PC-3 (cell line): ENCODE results near the gene KNDC1. TPM values are rescaled to one million over a fixed set of nuclear protein-coding genes. Genes with fewer than 3 reads are reported as not detected.

ENCODE experiments used
- ATAC-seq: fragments of 200-7000 bp; cut with Tn5 transposase; 2 replicates; pipeline ENCODE4 v1.9.1; 2020; ENCODE audit warnings: mild to moderate bottlenecking, moderate library complexity
- BruUV-seq: library from RNA; stranded (reverse); fragments of 400-500 nt; replicated peaks from 2 replicates; lab custom pipeline; 2021; lab: Mats Ljungman, UMichigan
- CTCF ChIA-PET: fragments of 300-600 bp; sonication (Branson Sonifier 250); formaldehyde crosslinking; loops from one replicate; lab custom pipeline; 2022; ENCODE audit warnings: antibody characterized with exemption; lab: Charles Lee
- POLR2A ChIA-PET: fragments of 300-600 bp; sonication (Branson Sonifier 250); formaldehyde crosslinking; loops from one replicate; lab custom pipeline; 2022; ENCODE audit warnings: antibody characterized with exemption; ENCODE audit not compliant: unreplicated experiment; lab: Charles Lee
- DNase-seq: peaks from one replicate; pipeline ENCODE4 v3.0.0-alpha.2; 2015
- H2AFZ ChIP-seq: fragments of 300-600 bp; sonication (generic); 2 replicates; pipeline ENCODE4 v1.6.0; 2016; ENCODE audit warnings: antibody characterized with exemption, low read length
- H3F3A ChIP-seq: fragments of 300-600 bp; sonication (generic); one replicate; pipeline ENCODE4 v1.6.0; 2017; ENCODE audit warnings: antibody characterized with exemption, low read length, control low read depth, mild to moderate bottlenecking; ENCODE audit not compliant: unreplicated experiment
- H3K27ac ChIP-seq: fragments of 300-600 bp; sonication (generic); 2 replicates; pipeline ENCODE4 v1.5.1; 2016; ENCODE audit warnings: mild to moderate bottlenecking, low read length
- H3K27me3 ChIP-seq: fragments of 300-600 bp; sonication (generic); 2 replicates; pipeline ENCODE4 v1.6.1; 2016; ENCODE audit warnings: low read length, mixed read lengths
- H3K36me3 ChIP-seq: fragments of 300-600 bp; sonication (generic); 2 replicates; pipeline ENCODE4 v1.6.1; 2016; ENCODE audit warnings: low read depth, mixed run types, low read length, mixed read lengths
- H3K4me1 ChIP-seq: fragments of 300-600 bp; sonication (generic); 2 replicates; pipeline ENCODE4 v1.5.1; 2016; ENCODE audit warnings: low read length; ENCODE audit not compliant: insufficient read depth
- H3K4me2 ChIP-seq: fragments of 300-600 bp; sonication (generic); 2 replicates; pipeline ENCODE4 v1.6.0; 2016; ENCODE audit warnings: low read length
- H3K4me3 ChIP-seq: fragments of 300-600 bp; sonication (generic); 2 replicates; pipeline ENCODE4 v1.5.1; 2016; ENCODE audit warnings: mild to moderate bottlenecking, low read length, mixed read lengths
- H3K79me2 ChIP-seq: fragments of 300-600 bp; sonication (generic); 2 replicates; pipeline ENCODE4 v1.6.1; 2017; ENCODE audit warnings: low read length, mixed read lengths
- H3K9ac ChIP-seq: fragments of 300-600 bp; sonication (generic); 2 replicates; pipeline ENCODE4 v1.6.0; 2016; ENCODE audit warnings: mild to moderate bottlenecking, low read length
- H3K9me2 ChIP-seq: fragments of 300-600 bp; sonication (generic); replicated peaks from 2 replicates; pipeline ENCODE4 v1.6.1; 2016; ENCODE audit warnings: mixed run types, low read length, mixed read lengths
- H3K9me3 ChIP-seq: fragments of 300-600 bp; sonication (generic); 2 replicates; pipeline ENCODE4 v1.6.1; 2016; ENCODE audit warnings: low read length, mixed read lengths
- H4K20me1 ChIP-seq: fragments of 300-600 bp; sonication (generic); 2 replicates; pipeline ENCODE4 v1.6.1; 2016; ENCODE audit warnings: low read length, mixed read lengths
- CTCF ChIP-seq: fragments of 300-600 bp; sonication (generic); conservative IDR thresholded peaks from 2 replicates; pipeline ENCODE4 v1.5.1; 2017; ENCODE audit warnings: antibody characterized with exemption, low read depth, mild to moderate bottlenecking, low read length
- EZH2 ChIP-seq: fragments of 300-600 bp; sonication (generic); IDR thresholded peaks from one replicate; pipeline ENCODE4 v1.6.1; 2017; ENCODE audit warnings: antibody characterized with exemption, mild to moderate bottlenecking, low read length; ENCODE audit not compliant: unreplicated experiment
- EZH2phosphoT487 ChIP-seq: fragments of 300-600 bp; sonication (generic); IDR thresholded peaks from 2 replicates; pipeline ENCODE4 v1.6.1; 2018; ENCODE audit warnings: mild to moderate bottlenecking, antibody characterized with exemption, low read length, borderline replicate concordance
- intact Hi-C: fragments of 100-400 bp; cut with micrococcal nuclease; formaldehyde crosslinking; loops from 2 replicates; pipeline ENCODE4 v1.9.0; 2023
- total RNA-seq: library from RNA; depleted of rRNA; stranded (reverse); fragments of >200 nt; gene quantifications from 2 replicates; pipeline ENCODE4 v1.2.3, GENCODE V29; 2014

The KNDC1 gene
- total RNA-seq, 1 experiment from 2014 or later: not detected

- no peaks in the 10 kb centered on the region for H3K36me3 ChIP-seq
- no peaks in the 10 kb centered on the region for H3K79me2 ChIP-seq
- no TSS peak for BruUV-seq
- no peak for TF ChIP-seq EZH2phosphoT487
- TF ChIP-seq CTCF: no peak
- no peak for TF ChIP-seq EZH2
- H3K9me2 ChIP-seq: no peaks in the 10 kb centered on the region
- H3K4me2 ChIP-seq: no peak overlapping the region
- intact Hi-C loops: no loop called here
- no peak overlapping the region for H3K4me3 ChIP-seq
- DNase-seq (no peak), ATAC-seq (no peak)
- H3K9me3 ChIP-seq: no peaks in the 10 kb centered on the region
- no peaks in the 10 kb centered on the region for H3F3A ChIP-seq
- H3K27ac ChIP-seq: no peak overlapping the region
- H3K27me3 ChIP-seq: peaks cover 28% of the 10 kb centered on the region
- ChIA-PET CTCF (no interaction called here), POLR2A (no interaction called here)
- no peak overlapping the region for H2AFZ ChIP-seq
- no peak overlapping the region for H3K9ac ChIP-seq
- H3K4me1 ChIP-seq: no peaks in the 10 kb centered on the region
- H4K20me1 ChIP-seq: no peaks in the 10 kb centered on the region
Measured at GRCh38 chr10:133202778-133203651, 43.0 kb downstream of the KNDC1 start.

- H4K20me1 ChIP-seq: no peaks in the 10 kb centered on the region
- no peak for TF ChIP-seq EZH2phosphoT487
- TF ChIP-seq CTCF: no peak
- no peak for TF ChIP-seq EZH2
- intact Hi-C loops: no loop called here
- POLR2A ChIA-PET: no interaction called here
- no peaks in the 10 kb centered on the region for H3F3A ChIP-seq
- H3K9me2 ChIP-seq: no peaks in the 10 kb centered on the region
- H3K27me3 ChIP-seq: peaks cover 28% of the 10 kb centered on the region
- no peak overlapping the region for H3K27ac ChIP-seq
- CTCF ChIA-PET: no interaction called here
- no peak overlapping the region for H2AFZ ChIP-seq
- no peak overlapping the region for H3K4me3 ChIP-seq
- no peaks in the 10 kb centered on the region for H3K79me2 ChIP-seq
- H3K9me3 ChIP-seq: no peaks in the 10 kb centered on the region
- no TSS peak for BruUV-seq
- H3K4me2 ChIP-seq: no peak overlapping the region
- H3K4me1 ChIP-seq: no peaks in the 10 kb centered on the region
- no peak for DNase-seq
- ATAC-seq: no peak
- H3K36me3 ChIP-seq: no peaks in the 10 kb centered on the region
- H3K9ac ChIP-seq: no peak overlapping the region
Measured at GRCh38 chr10:133203652-133204195, 43.7 kb downstream of the KNDC1 start.
